HepG2 (cell line): Measurements from ENCODE around the gene SRRM1. TPM values are rescaled to one million over a fixed set of nuclear protein-coding genes. Genes with fewer than 3 reads are reported as not detected.

ENCODE experiments used
- ADNP ChIP-seq: sonication (generic); formaldehyde crosslinking; IDR thresholded peaks from 2 replicates; pipeline ENCODE4 v1.4.0; 2020; ENCODE audit warnings: missing genetic modification reagents
- ESRRA ChIP-seq: sonication (generic); formaldehyde crosslinking; IDR thresholded peaks from 2 replicates; pipeline ENCODE4 v1.5.1; 2020; ENCODE audit warnings: mild to moderate bottlenecking, low read depth, missing genetic modification reagents
- KMT2B ChIP-seq: IDR thresholded peaks from 2 replicates; pipeline ENCODE4 v1.6.1; 2016; ENCODE audit warnings: missing genetic modification reagents, missing compliant biosample characterization
- NONO ChIP-seq, 2 experiments: fragments of 450-650 bp in 1 of 2; sonication (generic) in 1 of 2; formaldehyde crosslinking in 1 of 2; IDR thresholded peaks in 1 of 2; conservative IDR thresholded peaks in 1 of 2; 2 replicates each; pipeline versions ENCODE4 v1.6.1 to v1.8.0; 2017 to 2022; ENCODE audit warnings: mild to moderate bottlenecking in 1 of 2, missing genetic modification reagents in 1 of 2, moderate library complexity in 1 of 2
- PHF21A ChIP-seq: sonication (generic); formaldehyde crosslinking; IDR thresholded peaks from 2 replicates; pipeline ENCODE4 v1.5.0; 2020; ENCODE audit warnings: mild to moderate bottlenecking, missing genetic modification reagents
- PHF8 ChIP-seq: sonication (generic); formaldehyde crosslinking; IDR thresholded peaks from 2 replicates; pipeline ENCODE4 v1.5.0; 2020; ENCODE audit warnings: missing genetic modification reagents
- REPIN1 ChIP-seq: sonication (generic); formaldehyde crosslinking; IDR thresholded peaks from 2 replicates; pipeline ENCODE4 v1.8.0; 2022; ENCODE audit warnings: missing genetic modification reagents, low read depth, mild to moderate bottlenecking, borderline replicate concordance
- ZBTB42 ChIP-seq: sonication (generic); formaldehyde crosslinking; IDR thresholded peaks from 2 replicates; pipeline ENCODE4 v1.5.0; 2020; ENCODE audit warnings: mild to moderate bottlenecking, missing genetic modification reagents
- ZNF224 ChIP-seq: sonication (generic); formaldehyde crosslinking; IDR thresholded peaks from 2 replicates; pipeline ENCODE4 v1.5.0; 2020; ENCODE audit warnings: mild to moderate bottlenecking, missing genetic modification reagents
- ZNF3 ChIP-seq: IDR thresholded peaks from 2 replicates; pipeline ENCODE4 v1.7.0; 2017; ENCODE audit warnings: inconsistent platforms
- ZNF34 ChIP-seq: sonication (generic); formaldehyde crosslinking; IDR thresholded peaks from 2 replicates; pipeline ENCODE4 v1.4.0; 2020; ENCODE audit warnings: mild to moderate bottlenecking, missing genetic modification reagents, borderline replicate concordance
- ZNF614 ChIP-seq: IDR thresholded peaks from 2 replicates; pipeline ENCODE4 v1.6.1; 2018; ENCODE audit warnings: missing biosample characterization, missing genetic modification reagents, inconsistent platforms, borderline replicate concordance
- ZSCAN12 ChIP-seq: sonication (generic); formaldehyde crosslinking; IDR thresholded peaks from 2 replicates; pipeline ENCODE4 v1.9.0; 2021; ENCODE audit warnings: mild to moderate bottlenecking, missing genetic modification reagents
- polyA plus RNA-seq, 8 experiments: library from polyadenylated mRNA; depleted of rRNA in 3 of 8; stranded (reverse) in 7 of 8; unstranded in 1 of 8; fragments of >200 nt; fragmentation: Illumina TruSeq in 4 of 8; extraction: Trizol in 4 of 8; gene quantifications; 2 replicates each; pipeline versions ENCODE4 v1.2.1 to v1.2.3, GENCODE V29; 2011 to 2016; ENCODE audit warnings: low read depth in 4 of 8, missing spikeins in 1 of 8, mixed read lengths in 1 of 8; ENCODE audit not compliant: insufficient read depth in 1 of 8
- total RNA-seq, 5 experiments: library from RNA; depleted of rRNA; stranded (reverse); fragments of >200 nt; fragmentation: Illumina TruSeq; extraction: Trizol; gene quantifications; 2 replicates each; pipeline ENCODE4 v1.2.3, GENCODE V29; 2016; ENCODE audit warnings: low read depth in 1 of 5
- TF ChIP-seq, protein P1 (sequence below): sonication (generic); formaldehyde crosslinking; IDR thresholded peaks from 2 replicates; pipeline ENCODE4 v1.5.0; 2020; ENCODE audit warnings: mild to moderate bottlenecking, missing genetic modification reagents, borderline replicate concordance
- TF ChIP-seq, protein P2 (sequence below): sonication (generic); formaldehyde crosslinking; IDR thresholded peaks from 2 replicates; pipeline ENCODE4 v1.5.1; 2020; ENCODE audit warnings: mild to moderate bottlenecking, moderate library complexity, missing genetic modification reagents
- TF ChIP-seq, protein P3 (sequence below): sonication (generic); formaldehyde crosslinking; IDR thresholded peaks from 2 replicates; pipeline ENCODE4 v1.4.0; 2020; ENCODE audit warnings: low read depth, missing genetic modification reagents
- TF ChIP-seq, protein P4 (sequence below): fragments of 450-650 bp; IDR thresholded peaks from 2 replicates; pipeline ENCODE4 v1.6.1; 2017

SRRM1 gene
- total and polyA plus RNA-seq, 2 of the 13 experiments (the other 11 are each of a cell fraction or from before 2014, with no cell fraction given), result 31.6 to 44.5 TPM

DNA sequence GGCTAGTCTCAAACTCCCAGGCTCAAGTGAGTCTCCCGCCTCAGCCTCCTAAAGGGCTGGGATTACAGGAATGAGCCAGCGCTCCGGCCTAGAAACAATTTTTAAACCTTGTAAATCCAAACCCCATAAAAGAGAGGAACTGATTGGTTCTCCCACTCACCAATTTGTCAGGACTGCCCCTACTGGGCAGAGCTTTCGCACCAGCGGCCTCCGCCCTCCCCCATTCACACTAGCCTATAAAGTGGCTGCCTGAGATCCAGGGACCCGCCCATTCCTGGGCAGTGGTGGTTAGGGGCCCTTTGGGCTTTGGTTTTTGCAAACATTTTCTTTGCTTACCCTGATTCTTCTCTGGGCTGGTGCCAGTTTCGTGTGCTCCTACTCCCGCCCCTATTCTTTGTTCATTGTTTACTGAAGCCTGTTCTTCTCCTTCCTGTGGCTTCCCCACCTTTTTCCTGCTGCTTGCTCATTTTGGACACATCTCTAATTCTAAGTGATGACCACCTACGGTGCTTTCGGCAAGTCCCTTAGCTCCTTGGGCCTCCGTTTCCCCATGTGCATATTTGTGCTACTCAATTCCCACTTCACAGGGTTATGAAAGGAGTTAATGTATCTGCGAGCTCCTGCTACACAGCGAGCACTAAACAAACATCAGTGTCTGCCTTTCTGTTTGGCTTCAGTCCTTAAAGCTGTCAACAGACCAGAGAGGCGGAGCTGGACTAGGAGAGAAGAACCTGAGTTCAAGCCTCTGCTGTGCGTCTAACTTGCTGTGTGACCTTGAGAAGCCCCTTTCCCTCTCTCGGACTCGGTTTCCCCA, 62.4 kb downstream of the SRRM1 start (continued):
- TF ChIP-seq, protein P1, sequence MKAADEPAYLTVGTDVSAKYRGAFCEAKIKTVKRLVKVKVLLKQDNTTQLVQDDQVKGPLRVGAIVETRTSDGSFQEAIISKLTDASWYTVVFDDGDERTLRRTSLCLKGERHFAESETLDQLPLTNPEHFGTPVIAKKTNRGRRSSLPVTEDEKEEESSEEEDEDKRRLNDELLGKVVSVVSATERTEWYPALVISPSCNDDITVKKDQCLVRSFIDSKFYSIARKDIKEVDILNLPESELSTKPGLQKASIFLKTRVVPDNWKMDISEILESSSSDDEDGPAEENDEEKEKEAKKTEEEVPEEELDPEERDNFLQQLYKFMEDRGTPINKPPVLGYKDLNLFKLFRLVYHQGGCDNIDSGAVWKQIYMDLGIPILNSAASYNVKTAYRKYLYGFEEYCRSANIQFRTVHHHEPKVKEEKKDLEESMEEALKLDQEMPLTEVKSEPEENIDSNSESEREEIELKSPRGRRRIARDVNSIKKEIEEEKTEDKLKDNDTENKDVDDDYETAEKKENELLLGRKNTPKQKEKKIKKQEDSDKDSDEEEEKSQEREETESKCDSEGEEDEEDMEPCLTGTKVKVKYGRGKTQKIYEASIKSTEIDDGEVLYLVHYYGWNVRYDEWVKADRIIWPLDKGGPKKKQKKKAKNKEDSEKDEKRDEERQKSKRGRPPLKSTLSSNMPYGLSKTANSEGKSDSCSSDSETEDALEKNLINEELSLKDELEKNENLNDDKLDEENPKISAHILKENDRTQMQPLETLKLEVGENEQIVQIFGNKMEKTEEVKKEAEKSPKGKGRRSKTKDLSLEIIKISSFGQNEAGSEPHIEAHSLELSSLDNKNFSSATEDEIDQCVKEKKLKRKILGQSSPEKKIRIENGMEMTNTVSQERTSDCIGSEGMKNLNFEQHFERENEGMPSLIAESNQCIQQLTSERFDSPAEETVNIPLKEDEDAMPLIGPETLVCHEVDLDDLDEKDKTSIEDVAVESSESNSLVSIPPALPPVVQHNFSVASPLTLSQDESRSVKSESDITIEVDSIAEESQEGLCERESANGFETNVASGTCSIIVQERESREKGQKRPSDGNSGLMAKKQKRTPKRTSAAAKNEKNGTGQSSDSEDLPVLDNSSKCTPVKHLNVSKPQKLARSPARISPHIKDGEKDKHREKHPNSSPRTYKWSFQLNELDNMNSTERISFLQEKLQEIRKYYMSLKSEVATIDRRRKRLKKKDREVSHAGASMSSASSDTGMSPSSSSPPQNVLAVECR (CRISPR knock-in tag), result peak; percentile 23; the same call in 1 of the 2 replicates
- TF ChIP-seq REPIN1 (CRISPR knock-in tag) (no peak; the same call in 1 of the 2 replicates), ZSCAN12 (CRISPR knock-in tag) (0 out of 2 replicates have a peak, but pooled peaks have one; percentile 33), ZNF34 (no peak), ZNF224 (no peak), ZBTB42 (CRISPR knock-in tag) (no peak), NONO (IDR thresholded peaks at IDR 0.05) (no peak), NONO (CRISPR knock-in tag; conservative IDR thresholded peaks at IDR 0.05) (0 out of 2 replicates have a peak, but pooled peaks have one; percentile 43), KMT2B (CRISPR knock-in tag) (0 out of 2 replicates have a peak, but pooled peaks have one; percentile 17), ADNP (CRISPR knock-in tag) (peak; percentile 95), ZNF614 (CRISPR knock-in tag) (0 out of 2 replicates have a peak, but pooled peaks have one; percentile 7), ZNF3 (CRISPR knock-in tag) (peak; percentile 78), PHF8 (CRISPR knock-in tag) (peak; percentile 38; the same call in 1 of the 2 replicates), ESRRA (CRISPR knock-in tag) (peak; percentile 54), PHF21A (CRISPR knock-in tag) (peak; percentile 93)
- TF ChIP-seq, protein P2, sequence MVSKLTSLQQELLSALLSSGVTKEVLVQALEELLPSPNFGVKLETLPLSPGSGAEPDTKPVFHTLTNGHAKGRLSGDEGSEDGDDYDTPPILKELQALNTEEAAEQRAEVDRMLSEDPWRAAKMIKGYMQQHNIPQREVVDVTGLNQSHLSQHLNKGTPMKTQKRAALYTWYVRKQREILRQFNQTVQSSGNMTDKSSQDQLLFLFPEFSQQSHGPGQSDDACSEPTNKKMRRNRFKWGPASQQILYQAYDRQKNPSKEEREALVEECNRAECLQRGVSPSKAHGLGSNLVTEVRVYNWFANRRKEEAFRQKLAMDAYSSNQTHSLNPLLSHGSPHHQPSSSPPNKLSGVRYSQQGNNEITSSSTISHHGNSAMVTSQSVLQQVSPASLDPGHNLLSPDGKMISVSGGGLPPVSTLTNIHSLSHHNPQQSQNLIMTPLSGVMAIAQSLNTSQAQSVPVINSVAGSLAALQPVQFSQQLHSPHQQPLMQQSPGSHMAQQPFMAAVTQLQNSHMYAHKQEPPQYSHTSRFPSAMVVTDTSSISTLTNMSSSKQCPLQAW (CRISPR knock-in tag), result peak; percentile 83
- TF ChIP-seq, protein P3, sequence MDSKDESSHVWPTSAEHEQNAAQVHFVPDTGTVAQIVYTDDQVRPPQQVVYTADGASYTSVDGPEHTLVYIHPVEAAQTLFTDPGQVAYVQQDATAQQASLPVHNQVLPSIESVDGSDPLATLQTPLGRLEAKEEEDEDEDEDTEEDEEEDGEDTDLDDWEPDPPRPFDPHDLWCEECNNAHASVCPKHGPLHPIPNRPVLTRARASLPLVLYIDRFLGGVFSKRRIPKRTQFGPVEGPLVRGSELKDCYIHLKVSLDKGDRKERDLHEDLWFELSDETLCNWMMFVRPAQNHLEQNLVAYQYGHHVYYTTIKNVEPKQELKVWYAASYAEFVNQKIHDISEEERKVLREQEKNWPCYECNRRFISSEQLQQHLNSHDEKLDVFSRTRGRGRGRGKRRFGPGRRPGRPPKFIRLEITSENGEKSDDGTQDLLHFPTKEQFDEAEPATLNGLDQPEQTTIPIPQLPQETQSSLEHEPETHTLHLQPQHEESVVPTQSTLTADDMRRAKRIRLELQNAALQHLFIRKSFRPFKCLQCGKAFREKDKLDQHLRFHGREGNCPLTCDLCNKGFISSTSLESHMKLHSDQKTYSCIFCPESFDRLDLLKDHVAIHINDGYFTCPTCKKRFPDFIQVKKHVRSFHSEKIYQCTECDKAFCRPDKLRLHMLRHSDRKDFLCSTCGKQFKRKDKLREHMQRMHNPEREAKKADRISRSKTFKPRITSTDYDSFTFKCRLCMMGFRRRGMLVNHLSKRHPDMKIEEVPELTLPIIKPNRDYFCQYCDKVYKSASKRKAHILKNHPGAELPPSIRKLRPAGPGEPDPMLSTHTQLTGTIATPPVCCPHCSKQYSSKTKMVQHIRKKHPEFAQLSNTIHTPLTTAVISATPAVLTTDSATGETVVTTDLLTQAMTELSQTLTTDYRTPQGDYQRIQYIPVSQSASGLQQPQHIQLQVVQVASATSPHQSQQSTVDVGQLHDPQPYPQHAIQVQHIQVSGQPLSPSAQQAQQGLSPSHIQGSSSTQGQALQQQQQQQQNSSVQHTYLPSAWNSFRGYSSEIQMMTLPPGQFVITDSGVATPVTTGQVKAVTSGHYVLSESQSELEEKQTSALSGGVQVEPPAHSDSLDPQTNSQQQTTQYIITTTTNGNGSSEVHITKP (CRISPR knock-in tag), result no peak
- TF ChIP-seq, protein P4, sequence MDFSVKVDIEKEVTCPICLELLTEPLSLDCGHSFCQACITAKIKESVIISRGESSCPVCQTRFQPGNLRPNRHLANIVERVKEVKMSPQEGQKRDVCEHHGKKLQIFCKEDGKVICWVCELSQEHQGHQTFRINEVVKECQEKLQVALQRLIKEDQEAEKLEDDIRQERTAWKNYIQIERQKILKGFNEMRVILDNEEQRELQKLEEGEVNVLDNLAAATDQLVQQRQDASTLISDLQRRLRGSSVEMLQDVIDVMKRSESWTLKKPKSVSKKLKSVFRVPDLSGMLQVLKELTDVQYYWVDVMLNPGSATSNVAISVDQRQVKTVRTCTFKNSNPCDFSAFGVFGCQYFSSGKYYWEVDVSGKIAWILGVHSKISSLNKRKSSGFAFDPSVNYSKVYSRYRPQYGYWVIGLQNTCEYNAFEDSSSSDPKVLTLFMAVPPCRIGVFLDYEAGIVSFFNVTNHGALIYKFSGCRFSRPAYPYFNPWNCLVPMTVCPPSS, result no peak
